HG03103 (cell line): ENCODE data around the gene TBC1D22A.

Experiments
- ATAC-seq: cut with Tn5 transposase; IDR thresholded peaks from one replicate; pipeline ENCODE4 v1.9.1; 2021; ENCODE audit warnings: low read depth; ENCODE audit not compliant: unreplicated experiment

Gene TBC1D22A

DNA sequence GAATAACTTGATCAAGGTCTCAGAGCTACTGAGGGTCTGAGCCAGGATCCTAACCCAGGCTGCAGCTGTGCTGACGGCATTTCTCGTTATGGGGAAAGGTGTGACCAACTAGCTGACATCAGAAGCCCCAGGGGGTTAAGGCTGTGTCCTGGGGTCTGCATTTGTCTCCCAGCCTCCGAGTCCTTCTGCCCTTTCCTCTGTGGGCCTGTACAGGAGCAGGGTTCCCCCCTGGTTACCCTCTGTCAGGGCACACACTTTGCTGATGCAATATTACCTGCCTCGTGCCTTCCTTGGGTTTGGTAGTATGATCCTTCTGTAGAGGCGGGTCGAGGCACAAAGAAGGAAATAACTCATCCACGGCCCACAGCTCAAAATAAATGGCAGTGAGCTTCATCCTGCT, 183.0 kb downstream of the TBC1D22A start:
- no peak for ATAC-seq

DNA sequence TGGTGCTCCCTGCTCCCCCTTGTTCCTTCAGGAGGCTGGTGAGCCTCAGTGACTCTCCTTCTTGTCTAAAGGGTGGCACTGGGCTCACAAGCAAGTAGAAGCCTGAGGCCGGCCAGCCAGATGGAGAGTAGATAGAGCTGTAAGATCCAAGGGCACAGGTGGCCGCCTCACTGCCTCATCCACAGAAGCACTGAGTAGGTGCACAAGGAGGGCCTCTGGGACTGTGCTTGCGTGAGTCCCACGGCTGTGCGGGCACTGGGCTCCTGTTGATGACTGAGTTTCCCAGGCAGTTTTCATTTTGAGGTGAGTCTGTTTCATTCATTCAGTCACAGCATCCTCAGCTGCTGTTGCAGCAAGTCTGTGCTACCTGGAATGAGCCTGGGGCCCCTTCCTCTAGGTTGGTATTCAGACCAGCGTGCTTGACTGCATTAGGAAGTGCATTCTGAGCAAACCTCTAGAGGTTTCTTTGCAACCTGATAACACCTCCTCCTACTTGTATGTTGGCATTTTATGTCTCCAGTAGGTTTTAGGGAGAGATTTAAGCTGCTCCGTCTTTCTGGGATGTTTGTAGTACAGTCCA, 184.0 kb downstream of the TBC1D22A start:
- ATAC-seq, result no peak

DNA sequence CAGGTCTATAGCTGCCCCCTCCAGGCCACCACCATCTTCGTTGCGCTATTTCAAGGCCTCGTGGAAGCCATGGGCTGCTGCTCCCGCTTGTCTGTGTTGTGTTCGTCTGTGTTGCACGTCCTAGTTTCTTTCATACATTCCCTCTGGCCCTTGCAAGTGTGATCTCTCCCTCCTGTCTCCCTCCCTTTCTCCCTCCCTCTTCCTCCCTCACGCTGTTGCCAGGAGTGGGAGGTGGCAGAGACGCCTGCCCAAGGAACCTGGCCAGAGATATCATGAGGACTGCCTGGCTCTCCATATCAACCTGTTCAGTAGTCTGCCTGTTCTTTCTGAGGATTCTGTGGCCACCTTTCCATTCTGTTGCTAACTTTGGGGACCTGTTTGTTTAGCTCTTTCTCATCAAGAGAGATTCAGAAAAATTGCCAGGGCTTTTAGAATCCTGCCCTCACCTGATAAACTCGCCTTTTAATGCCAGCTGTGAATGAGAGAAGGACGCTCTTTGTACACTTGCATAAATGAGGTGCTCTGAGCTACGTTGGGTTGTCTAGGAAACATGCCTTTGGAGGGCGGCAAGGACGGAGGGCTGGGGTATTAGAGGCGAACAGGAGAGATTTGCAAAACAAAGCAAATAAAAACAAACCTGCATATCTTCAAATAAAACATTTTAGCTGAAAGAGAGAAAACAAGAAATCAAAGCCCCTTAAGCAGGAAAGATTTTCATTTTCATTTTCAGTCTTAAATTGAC, 185.2 kb downstream of the TBC1D22A start:
- no peak for ATAC-seq

DNA sequence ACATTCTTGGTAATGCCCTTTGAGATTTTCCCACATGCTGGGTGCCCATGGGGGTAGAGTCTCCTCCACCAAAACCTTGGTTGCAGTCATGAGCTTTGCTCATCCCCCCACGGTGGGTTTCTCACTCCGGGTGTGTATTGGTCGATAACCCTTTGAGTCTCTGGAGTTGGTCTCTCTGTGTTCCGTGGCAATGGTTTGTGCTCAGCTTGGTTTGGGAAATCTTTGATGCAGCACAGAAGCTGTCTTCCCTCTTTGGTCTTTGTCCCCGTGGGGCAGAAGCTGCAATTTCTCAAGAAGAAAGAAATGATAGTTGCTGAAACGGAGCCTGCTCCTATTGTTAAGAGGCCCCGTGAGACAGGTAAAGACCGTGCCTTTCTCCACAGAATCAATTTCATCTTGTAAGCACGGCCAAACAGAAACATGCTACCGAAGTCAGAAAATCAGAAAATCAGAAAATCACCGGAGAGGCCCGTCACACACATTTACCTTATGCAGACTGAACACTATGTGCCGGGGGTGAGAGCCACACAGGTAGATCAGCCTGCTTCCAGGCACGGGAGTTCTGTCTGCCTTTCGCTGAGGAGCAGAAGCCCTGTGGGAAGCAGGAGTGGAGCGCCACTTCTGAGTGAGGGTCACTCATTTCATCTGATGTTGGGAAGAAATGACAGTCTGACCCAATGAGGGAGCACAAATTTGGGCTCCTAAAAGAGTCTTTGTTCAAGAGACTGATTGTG, 186.1 kb downstream of the TBC1D22A start:
- ATAC-seq, result no peak

DNA sequence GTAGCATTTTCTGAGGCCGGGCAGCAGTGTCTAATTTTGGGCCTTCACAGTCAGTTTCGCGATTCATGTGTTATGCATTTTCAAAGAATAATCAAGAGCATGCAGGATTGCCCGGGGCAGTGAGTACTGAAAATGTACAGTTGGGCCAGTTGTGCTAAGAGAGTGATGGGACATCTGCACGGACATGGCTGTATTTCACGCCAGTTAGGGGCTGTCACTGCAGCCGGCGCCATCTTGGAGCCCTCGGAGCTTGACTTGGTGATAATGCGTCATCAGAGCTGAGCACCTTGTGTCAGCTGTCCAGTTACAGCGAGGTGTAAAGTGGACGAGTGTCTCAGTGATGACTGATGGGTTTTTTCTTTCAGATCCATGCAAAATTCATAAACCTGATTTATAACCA, 188.9 kb downstream of the TBC1D22A start:
- no peak for ATAC-seq

DNA sequence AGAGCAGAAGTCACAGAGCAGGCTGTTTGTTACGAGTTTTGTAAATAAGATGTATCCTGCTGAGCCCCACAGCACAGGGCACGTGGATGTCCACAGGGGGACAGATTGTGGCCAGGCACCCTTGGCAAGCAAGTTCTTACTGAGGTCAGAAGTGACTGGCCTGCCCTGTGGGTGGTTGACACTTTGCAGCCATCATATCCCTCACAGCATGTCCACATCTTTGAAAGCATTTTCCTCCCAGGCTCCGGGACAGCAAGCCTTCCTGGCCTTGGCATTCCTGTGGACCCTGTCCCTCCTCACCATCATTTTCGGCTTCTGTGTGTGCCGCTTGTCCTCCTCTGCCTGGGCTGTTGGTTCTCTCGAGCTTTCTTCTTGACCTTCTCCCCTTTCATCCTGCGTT, 189.5 kb downstream of the TBC1D22A start:
- ATAC-seq, result no peak

DNA sequence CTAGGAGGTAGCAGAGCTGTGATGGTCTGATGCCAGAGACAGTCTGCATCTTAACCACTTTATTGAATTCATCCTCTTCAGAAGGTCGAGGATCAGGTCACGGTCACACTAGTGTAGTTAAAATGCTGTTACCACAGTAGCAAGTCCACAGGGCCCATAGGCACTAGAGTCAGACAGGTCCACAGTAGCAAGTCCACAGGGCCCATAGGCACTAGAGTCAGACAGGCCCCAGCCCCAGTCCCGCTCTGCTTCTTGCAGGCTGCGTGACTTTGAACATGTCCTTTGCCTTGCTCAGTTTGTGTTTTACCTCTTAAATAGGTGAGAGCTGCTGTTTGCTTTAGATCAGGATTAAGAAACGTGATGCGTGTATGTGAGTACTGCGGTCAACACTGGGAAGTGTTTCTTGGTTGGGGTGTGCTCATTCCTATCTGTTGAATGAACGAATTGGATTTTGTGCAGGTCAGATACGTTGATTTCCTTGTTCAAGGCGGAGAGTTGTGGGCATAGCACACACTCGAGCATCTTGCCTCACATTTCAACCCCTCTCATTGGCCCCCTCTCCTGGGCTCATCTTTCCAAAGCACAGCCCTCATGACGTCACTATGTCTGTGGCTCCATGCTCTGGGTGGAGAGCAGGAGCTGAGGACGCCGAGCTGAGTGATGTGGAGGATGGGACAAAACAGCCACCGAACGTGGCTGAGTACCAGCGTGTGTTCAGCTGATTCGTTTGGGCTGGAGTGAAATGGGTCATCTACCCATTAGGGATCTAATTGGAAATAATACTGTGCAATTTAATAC, 191.7 kb downstream of the TBC1D22A start:
- no peak for ATAC-seq

DNA sequence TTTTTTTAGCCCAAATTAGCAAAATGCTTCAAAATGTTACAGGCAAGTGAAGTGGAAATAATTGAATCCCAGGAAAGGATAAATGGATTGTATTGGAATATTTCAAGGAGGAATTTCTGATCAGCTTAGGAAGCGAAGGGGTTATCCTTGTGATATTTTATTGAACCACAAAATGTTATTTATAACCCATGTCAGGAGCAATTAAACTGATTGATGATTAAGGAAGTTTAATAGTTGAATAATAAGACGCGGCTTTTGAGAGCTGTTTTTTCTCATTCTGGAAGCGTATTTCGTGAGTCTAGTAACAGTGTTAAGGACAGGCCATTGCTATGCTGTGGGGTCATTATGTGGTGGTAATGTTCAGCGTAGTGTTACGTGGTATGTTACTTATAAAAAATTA, 192.3 kb downstream of the TBC1D22A start:
- no peak for ATAC-seq

DNA sequence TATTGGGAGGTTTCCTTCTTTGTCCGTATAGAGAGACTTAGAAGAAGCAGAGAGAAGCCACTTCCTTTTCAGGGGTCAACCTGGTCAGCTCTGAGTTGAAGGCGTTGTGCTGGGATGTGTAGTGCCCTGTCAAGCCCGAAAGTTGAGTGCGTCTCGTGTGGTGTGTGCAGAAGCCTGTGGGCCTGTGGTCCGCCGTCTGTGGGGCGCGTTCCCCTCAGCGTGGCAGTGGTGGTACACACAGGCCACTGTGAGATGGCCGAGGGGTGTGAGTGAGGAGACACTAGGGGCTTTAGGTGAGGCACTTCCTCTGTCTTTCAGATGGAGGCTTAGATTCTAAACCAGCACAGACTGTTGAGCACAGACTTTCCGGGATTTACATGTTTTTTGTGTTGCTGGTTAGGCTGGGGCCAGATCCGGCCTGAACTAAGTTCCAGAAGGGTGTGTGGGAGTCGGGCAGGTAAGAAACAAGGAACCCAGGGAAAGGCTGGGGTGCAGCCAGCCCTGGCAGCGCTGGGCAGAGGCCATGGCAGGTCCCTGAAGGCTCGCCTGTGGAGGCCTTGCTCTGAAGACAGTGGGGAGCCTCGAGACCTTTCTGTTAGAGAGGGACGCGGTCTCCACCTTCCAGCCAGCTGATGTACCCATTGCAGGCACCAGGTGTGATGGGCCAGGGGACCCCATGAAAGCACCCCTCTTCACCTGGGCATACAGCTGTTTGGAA, 194.2 kb downstream of the TBC1D22A start:
- ATAC-seq, result no peak

DNA sequence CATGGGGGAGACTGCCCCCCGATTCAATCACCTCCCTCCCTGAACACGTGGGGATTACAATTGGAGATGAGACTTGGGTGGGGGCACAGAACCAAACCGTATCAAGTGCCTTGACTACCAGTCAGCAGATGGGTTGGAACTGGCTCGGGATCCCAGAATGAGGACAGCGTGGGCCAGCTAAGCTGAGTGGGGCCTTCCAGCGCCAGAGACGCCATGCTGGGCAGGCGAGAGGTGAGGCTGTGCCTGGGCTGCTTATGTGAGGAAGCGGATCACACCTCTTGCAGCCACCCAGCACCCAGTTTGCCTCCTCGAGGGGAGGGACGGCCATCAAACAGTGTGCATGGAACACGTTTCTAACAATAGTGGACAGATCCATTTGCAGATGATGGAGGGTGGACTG, 195.1 kb downstream of the TBC1D22A start:
- ATAC-seq, result no peak

DNA sequence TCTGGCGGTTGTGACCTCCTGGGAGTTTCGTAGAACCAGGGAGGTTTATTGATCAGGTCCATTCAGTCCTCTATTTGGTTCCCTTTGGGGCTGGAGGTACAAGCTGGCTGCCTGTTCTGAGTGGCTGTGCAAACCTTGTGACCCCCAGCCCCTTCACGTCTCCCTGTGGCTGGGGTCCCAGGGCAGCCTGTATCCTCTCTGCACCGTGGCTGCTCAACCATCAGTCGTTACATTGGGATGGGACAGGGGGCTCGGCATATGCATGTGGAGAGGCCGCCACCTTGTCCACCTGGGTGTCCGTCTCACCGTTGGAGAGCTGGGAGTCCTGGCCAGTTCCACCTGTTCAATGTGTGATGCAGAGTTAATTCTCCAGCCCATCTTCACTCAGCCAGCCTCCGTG, 195.7 kb downstream of the TBC1D22A start:
- no peak for ATAC-seq

DNA sequence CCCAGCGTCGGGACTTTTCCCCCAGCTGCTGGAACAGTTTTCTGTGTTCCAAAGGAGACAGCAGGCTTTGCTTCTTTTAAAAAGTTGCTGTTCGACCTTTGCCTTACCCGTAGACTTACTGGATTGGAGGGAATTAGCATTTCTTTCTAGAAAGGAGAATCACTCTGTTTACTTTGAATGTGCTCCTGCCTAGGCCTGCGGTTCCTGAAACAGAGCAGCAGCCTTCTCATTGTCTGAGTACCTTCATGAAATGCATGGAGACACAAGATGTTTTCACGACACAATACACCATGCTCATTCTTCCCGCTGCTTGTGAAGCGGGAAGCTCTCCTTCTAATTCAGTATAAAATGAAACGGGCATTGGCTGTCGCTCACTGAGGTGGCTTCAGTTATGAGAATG, 196.2 kb downstream of the TBC1D22A start:
- ATAC-seq, result no peak

DNA sequence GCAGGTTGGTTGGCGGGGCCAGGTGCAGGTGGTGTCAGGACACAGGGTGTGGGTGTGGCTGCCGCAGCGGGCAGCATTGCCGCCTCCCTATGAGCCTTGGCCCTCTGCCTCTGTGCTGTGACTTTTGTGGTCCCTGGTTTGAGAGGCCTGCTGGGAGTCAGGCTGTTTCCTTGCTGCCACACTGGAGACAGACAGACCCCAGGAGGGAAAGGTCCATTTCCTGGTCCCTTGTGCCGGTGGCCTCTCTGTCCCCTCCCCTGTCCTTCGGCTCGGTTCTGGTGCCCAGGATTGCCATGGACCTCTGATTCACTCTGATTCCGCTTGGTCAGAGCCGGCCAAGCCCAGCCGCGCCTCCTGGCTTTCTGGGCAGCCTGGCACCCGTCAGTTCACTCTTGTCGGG, 196.9 kb downstream of the TBC1D22A start:
- ATAC-seq, result no peak

DNA sequence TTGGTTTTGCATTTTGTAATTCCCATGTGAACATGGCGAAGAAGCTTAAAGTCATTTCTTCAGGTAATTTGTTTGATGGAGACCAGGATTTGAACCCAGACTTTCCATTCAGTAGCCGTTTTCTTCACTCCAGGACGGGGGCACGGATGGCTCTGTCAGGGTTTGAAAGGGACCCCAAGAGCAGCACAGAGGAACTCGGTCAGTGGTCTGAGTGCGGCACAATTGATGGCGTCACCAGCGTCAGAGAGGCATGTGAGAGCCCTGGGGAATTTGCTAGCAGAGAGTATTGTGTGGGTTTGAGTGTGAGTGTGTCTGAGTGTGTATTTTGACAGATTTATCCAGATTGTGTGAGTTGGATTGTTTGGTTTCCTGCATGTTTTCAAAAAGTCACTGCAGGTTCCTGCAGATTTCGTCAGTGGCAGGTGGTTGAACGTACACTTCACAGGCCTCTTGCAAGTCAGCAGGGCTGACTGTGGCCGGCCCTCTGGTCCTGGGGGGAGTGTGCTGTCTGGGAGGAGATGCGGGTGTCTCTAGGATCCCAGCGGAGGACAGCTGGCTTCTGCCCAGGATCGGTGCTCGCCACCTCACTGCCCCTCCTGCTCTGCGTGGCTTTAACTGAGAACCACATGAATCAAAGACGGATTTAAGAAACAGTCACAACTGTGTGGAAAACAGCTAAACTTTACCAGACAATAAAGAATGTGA, 199.3 kb downstream of the TBC1D22A start:
- ATAC-seq, result no peak

DNA sequence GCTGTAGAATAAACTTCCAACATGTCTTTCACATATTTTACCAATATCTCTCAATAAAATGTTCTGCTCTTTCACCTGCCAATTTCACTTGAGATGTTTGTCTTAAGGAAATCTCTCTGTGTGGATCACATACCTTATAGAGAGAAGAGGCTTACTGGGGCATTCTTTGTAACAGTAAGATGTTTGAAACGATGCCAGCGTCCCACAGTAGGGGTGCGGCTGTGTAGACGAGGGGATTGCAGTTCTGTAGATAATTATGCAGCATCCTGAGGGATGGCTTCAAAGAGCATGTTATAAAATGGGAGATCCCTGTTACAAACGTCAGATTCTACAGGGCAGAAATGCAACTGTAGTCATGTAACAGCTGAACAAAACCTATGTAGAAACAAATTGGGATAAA, 200.0 kb downstream of the TBC1D22A start:
- ATAC-seq, result no peak

DNA sequence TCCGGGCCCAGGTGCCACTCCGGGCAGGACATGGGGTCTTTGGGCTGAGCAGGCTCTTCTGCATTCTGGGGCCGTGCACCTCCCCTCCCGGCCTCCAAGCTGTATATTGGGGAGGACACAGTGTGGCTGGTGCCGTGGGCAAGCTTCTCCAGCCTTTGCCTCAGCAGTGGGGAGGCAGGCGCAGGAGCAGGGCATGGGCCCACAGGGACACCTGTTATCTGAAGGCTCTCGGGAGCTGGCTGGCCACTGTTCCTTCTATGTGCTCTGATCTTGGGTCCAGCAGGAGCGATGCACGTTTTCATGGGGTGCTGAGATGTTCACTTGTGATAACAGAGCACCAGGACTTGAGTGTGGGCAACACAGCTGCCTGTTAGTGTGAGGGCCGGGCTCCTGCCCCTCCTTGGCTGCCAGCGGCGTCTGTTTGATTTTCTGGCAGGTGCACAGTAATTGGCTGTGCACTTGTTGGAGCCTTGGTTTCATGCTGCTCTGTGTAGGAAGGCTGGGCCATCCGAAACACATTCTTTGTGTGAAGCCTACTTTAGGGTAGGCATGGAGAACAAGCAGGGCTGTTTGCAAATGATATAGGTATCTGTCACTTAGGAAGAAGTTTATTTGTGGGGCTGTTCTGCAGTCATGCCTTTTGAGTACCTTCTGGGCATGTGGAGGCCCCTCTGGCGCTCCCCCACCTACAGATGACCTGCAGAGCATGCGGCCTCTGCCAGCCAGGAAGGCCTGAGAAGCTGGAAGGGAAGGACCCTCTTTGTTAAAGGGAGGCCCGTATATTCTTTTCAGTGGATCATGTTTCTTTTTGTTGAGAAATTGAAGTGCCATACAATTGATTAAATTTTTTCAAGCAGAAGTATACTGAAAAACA, 201.5 kb downstream of the TBC1D22A start:
- no peak for ATAC-seq

DNA sequence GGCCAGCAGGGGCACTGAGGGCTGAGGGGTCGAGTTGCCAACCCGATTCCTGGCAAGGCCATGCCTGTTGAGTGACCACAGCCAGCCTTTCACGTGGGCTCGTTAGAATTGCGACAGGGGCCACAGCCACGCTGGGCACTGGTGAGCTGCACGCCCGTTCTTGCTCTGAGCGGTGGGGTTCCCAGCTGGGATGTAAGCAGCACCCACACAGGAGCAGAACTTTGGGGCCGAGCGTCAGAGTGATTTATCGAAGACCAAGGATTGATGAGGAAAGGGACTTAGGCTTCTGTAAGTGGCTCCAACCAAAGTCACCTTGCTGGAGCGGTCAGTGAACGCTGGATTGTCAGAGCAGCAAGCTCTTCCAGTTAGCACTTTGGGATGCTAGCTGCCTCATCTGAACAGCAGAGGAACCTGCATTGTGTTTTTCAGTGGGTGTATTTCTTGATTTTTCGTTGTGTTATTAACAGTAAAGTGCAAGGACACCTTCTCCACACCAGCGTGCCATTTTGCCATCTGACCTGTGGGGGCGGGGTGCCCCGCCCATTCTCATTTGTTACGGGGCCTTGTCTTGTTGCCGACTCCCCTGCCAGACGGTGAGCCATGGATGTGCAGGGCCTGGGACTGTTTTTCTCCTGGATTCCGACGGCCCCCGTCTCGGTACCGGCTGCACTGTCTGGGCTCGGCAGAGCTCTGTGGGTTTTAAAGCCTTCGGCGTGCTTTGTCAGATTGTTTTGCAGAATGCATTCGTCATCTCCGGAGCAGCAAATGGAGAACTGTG, 202.5 kb downstream of the TBC1D22A start:
- ATAC-seq, result no peak
